ENCODE data around the gene SPTBN1. TPM values are rescaled to one million over a fixed set of nuclear protein-coding genes. Genes with fewer than 3 reads are reported as not detected.

SPTBN1 gene
- total and polyA plus RNA-seq, 7 experiments from 2014 or later, result 43.3 to 207 (median 171) TPM

- ATAC-seq (peak; percentile 53), DNase-seq (peak in 3 of 9 donors; percentile 51 to 63 (median 55))
- Mint-ChIP-seq H3K4me3 (peak overlapping the region; percentile 31 to 93 (median 81)), H3K27ac (peak overlapping the region in 8 of 9 donors; percentile 87 to 98 (median 96)), H3K36me3 (peaks cover 0 to 18% (median 0%) of the 10 kb centered on the region in 5 donors), H3K27me3 (no peaks in the 10 kb centered on the region), H3K4me1 (peaks cover 77 to 100% (median 97%) of the 10 kb centered on the region in 7 donors), H3K9me3 (no peaks in the 10 kb centered on the region)
- H3K27ac ChIP-seq (ENCODE audit: low read depth, low read length), result peak overlapping the region; percentile 70
- peaks cover 82 to 95% of the 10 kb centered on the region in 2 donors for H3K4me1 ChIP-seq (ENCODE audit: control insufficient read depth in 2 of 2, insufficient read depth in 2 of 2, low read length in 2 of 2)
- H3K36me3 ChIP-seq (ENCODE audit: control insufficient read depth in 2 of 3, insufficient read depth in 3 of 3, low read length in 3 of 3), result no peaks in the 10 kb centered on the region
- H3K9me3 ChIP-seq (ENCODE audit: control insufficient read depth in 2 of 3, low read length in 3 of 3), result no peaks in the 10 kb centered on the region
- H3K27me3 ChIP-seq (ENCODE audit: control insufficient read depth in 2 of 2, insufficient read depth in 2 of 2, low read length in 2 of 2), result no peaks in the 10 kb centered on the region
- ChIA-PET CTCF (interaction anchor here (1.2 to 2.4 kb wide), 4 partner anchors 10 to 27 kb away, joined by 3 to 11 read pairs (median 4); no protein-coding TSS in a partner anchor), POLR2A (interaction anchor here (0.8 to 4.2 kb wide), 9 partner anchors 10 to 69 kb away, joined by 3 to 33 read pairs (median 9); no protein-coding TSS in a partner anchor)
- H3K4me3 ChIP-seq (ENCODE audit: low read length), result peak overlapping the region; percentile 13
- intact Hi-C loops (cut with micrococcal nuclease), result loop anchor here in 1 of 2 donors (1.0 to 10.0 kb wide), 3 partner anchors 20 to 646 kb away; partner anchors contain the start of genes CLHC1, RPS27A and RTN4
Measured at GRCh38 chr2:54586062-54586461, 129.9 kb downstream of the SPTBN1 start.

GRCh38 chr2:54586494-54586893 is 130.4 kb downstream of the SPTBN1 start:
- H3K9me3 ChIP-seq (ENCODE audit: control insufficient read depth in 2 of 3, low read length in 3 of 3), result no peaks in the 10 kb centered on the region
- Mint-ChIP-seq H3K27ac (peak overlapping the region; percentile 63 to 98 (median 96)), H3K4me1 (peaks cover 77 to 100% (median 97%) of the 10 kb centered on the region in 7 donors), H3K9me3 (peaks cover 0 to under 1% (median 0%) of the 10 kb centered on the region in 11 donors), H3K4me3 (peak overlapping the region in 9 of 10 donors; percentile 39 to 93 (median 68)), H3K27me3 (no peaks in the 10 kb centered on the region), H3K36me3 (peaks cover 0 to 18% (median 0%) of the 10 kb centered on the region in 5 donors)
- H3K27ac ChIP-seq (ENCODE audit: low read depth, low read length), result peak overlapping the region; percentile 70
- ChIA-PET POLR2A (interaction anchor here (0.8 to 4.2 kb wide), 8 partner anchors 9 to 68 kb away, joined by 3 to 33 read pairs (median 10); no protein-coding TSS in a partner anchor), CTCF (interaction anchor here (1.2 to 2.4 kb wide), 4 partner anchors 9 to 27 kb away, joined by 3 to 11 read pairs (median 4); no protein-coding TSS in a partner anchor)
- no peak overlapping the region for H3K4me3 ChIP-seq (ENCODE audit: low read length)
- H3K4me1 ChIP-seq (ENCODE audit: control insufficient read depth in 2 of 2, insufficient read depth in 2 of 2, low read length in 2 of 2), result peaks cover 82 to 95% of the 10 kb centered on the region in 2 donors
- ATAC-seq (no peak), DNase-seq (no peak)
- no peaks in the 10 kb centered on the region for H3K27me3 ChIP-seq (ENCODE audit: control insufficient read depth in 2 of 2, insufficient read depth in 2 of 2, low read length in 2 of 2)
- H3K36me3 ChIP-seq (ENCODE audit: control insufficient read depth in 2 of 3, insufficient read depth in 3 of 3, low read length in 3 of 3), result no peaks in the 10 kb centered on the region
- intact Hi-C loops (cut with micrococcal nuclease), result loop anchor here in 1 of 2 donors (1.0 to 10.0 kb wide), 3 partner anchors 20 to 646 kb away; partner anchors contain the start of genes CLHC1, RPS27A and RTN4

GRCh38 chr2:54587171-54588016 is 131.3 kb downstream of the SPTBN1 start:
- Histone ChIP-seq H3K36me3 (ENCODE audit: control insufficient read depth in 2 of 3, insufficient read depth in 3 of 3, low read length in 3 of 3) (no peaks in the 10 kb centered on the region), H3K4me3 (ENCODE audit: low read length) (no peak overlapping the region), H3K27me3 (ENCODE audit: control insufficient read depth in 2 of 2, insufficient read depth in 2 of 2, low read length in 2 of 2) (no peaks in the 10 kb centered on the region), H3K27ac (ENCODE audit: low read depth, low read length) (peak overlapping the region; percentile 70), H3K9me3 (ENCODE audit: control insufficient read depth in 2 of 3, low read length in 3 of 3) (no peaks in the 10 kb centered on the region), H3K4me1 (ENCODE audit: control insufficient read depth in 2 of 2, insufficient read depth in 2 of 2, low read length in 2 of 2) (peaks cover 76 to 93% of the 10 kb centered on the region in 2 donors)
- peaks cover 0 to 13% (median 0%) of the 10 kb centered on the region in 5 donors for H3K36me3 Mint-ChIP-seq
- ChIA-PET POLR2A (interaction anchor here (0.6 to 4.2 kb wide), 7 partner anchors 8 to 29 kb away, joined by 3 to 33 read pairs (median 11); no protein-coding TSS in a partner anchor), CTCF (interaction anchor here (1.2 to 1.8 kb wide), 3 partner anchors 8 to 13 kb away, joined by 3 to 5 read pairs (median 3); no protein-coding TSS in a partner anchor)
- peak overlapping the region; percentile 12 to 98 (median 96) for H3K27ac Mint-ChIP-seq
- ATAC-seq (no peak), DNase-seq (no peak)
- H3K9me3 Mint-ChIP-seq, result peaks cover 0 to 1% (median 0%) of the 10 kb centered on the region in 11 donors
- intact Hi-C loops (cut with micrococcal nuclease), result loop anchor here (1.0 to 10.0 kb wide), 3 partner anchors 7 to 645 kb away; partner anchors contain the start of genes CLHC1 (in 1 of the 2), RPS27A (in 1 of the 2) and RTN4 (in 1 of the 2)
- no peaks in the 10 kb centered on the region for H3K27me3 Mint-ChIP-seq
- peak overlapping the region; percentile 46 to 93 (median 72) for H3K4me3 Mint-ChIP-seq
- peaks cover 72 to 100% (median 97%) of the 10 kb centered on the region in 7 donors for H3K4me1 Mint-ChIP-seq

GRCh38 chr2:54588244-54588899 is 132.2 kb downstream of the SPTBN1 start:
- Histone ChIP-seq H3K9me3 (ENCODE audit: control insufficient read depth in 2 of 3, low read length in 3 of 3) (no peaks in the 10 kb centered on the region), H3K4me1 (ENCODE audit: control insufficient read depth in 2 of 2, insufficient read depth in 2 of 2, low read length in 2 of 2) (peaks cover 69 to 93% of the 10 kb centered on the region in 2 donors), H3K36me3 (ENCODE audit: control insufficient read depth in 2 of 3, insufficient read depth in 3 of 3, low read length in 3 of 3) (no peaks in the 10 kb centered on the region), H3K27me3 (ENCODE audit: control insufficient read depth in 2 of 2, insufficient read depth in 2 of 2, low read length in 2 of 2) (no peaks in the 10 kb centered on the region), H3K27ac (ENCODE audit: low read depth, low read length) (peak overlapping the region; percentile 70), H3K4me3 (ENCODE audit: low read length) (peak overlapping the region; percentile 27)
- ChIA-PET CTCF (interaction anchor here (0.6 to 1.2 kb wide), 2 partner anchors 14 to 453 kb away, joined by 5 read pairs; no protein-coding TSS in a partner anchor), POLR2A (interaction anchor here (0.6 to 12.0 kb wide), 10 partner anchors 9 to 30 kb away, joined by 3 to 223 read pairs (median 22); no protein-coding TSS in a partner anchor)
- ATAC-seq, result no peak
- peaks cover 0 to 13% (median under 1%) of the 10 kb centered on the region in 5 donors for H3K36me3 Mint-ChIP-seq
- peak overlapping the region; percentile 82 to 98 (median 96) for H3K27ac Mint-ChIP-seq
- H3K4me3 Mint-ChIP-seq, result peak overlapping the region; percentile 51 to 93 (median 73)
- no peak for DNase-seq
- H3K4me1 Mint-ChIP-seq, result peaks cover 67 to 100% (median 97%) of the 10 kb centered on the region in 7 donors
- peaks cover 0 to 1% (median 0%) of the 10 kb centered on the region in 11 donors for H3K9me3 Mint-ChIP-seq
- intact Hi-C loops (cut with micrococcal nuclease), result loop anchor here (1.0 to 10.0 kb wide), 3 partner anchors 8 to 644 kb away; partner anchors contain the start of genes CLHC1 (in 1 of the 2), RPS27A (in 1 of the 2) and RTN4 (in 1 of the 2)
- no peaks in the 10 kb centered on the region for H3K27me3 Mint-ChIP-seq

- peak overlapping the region; percentile 70 for H3K27ac ChIP-seq (ENCODE audit: low read depth, low read length)
- peak overlapping the region; percentile 56 to 93 (median 82) for H3K4me3 Mint-ChIP-seq
- H3K27me3 Mint-ChIP-seq, result no peaks in the 10 kb centered on the region
- H3K27ac Mint-ChIP-seq, result peak overlapping the region; percentile 82 to 98 (median 96)
- intact Hi-C loops (cut with micrococcal nuclease), result loop anchor here (1.0 to 10.0 kb wide), 8 partner anchors 9 to 643 kb away; partner anchors contain the start of genes CLHC1 (in 1 of the 2), RPS27A (in 1 of the 2) and RTN4 (in 1 of the 2)
- CTCF ChIA-PET, result interaction anchor here (0.6 to 1.5 kb wide), 4 partner anchors 14 to 452 kb away, joined by 3 to 5 read pairs (median 4); no protein-coding TSS in a partner anchor
- DNase-seq (no peak), ATAC-seq (no peak)
- peaks cover 69 to 92% of the 10 kb centered on the region in 2 donors for H3K4me1 ChIP-seq (ENCODE audit: control insufficient read depth in 2 of 2, insufficient read depth in 2 of 2, low read length in 2 of 2)
- POLR2A ChIA-PET, result interaction anchor here (0.5 to 12.0 kb wide), 11 partner anchors 8 to 477 kb away, joined by 3 to 223 read pairs (median 5); partner anchors contain the start of gene EML6
- peak overlapping the region; percentile 34 for H3K4me3 ChIP-seq (ENCODE audit: low read length)
- H3K36me3 Mint-ChIP-seq, result peaks cover 0 to 15% (median 4%) of the 10 kb centered on the region in 5 donors
- H3K9me3 ChIP-seq (ENCODE audit: control insufficient read depth in 2 of 3, low read length in 3 of 3), result no peaks in the 10 kb centered on the region
- H3K9me3 Mint-ChIP-seq, result peaks cover 0 to 1% (median 0%) of the 10 kb centered on the region in 11 donors
- H3K36me3 ChIP-seq (ENCODE audit: control insufficient read depth in 2 of 3, insufficient read depth in 3 of 3, low read length in 3 of 3), result no peaks in the 10 kb centered on the region
- H3K27me3 ChIP-seq (ENCODE audit: control insufficient read depth in 2 of 2, insufficient read depth in 2 of 2, low read length in 2 of 2), result no peaks in the 10 kb centered on the region
- H3K4me1 Mint-ChIP-seq, result peaks cover 64 to 100% (median 95%) of the 10 kb centered on the region in 7 donors
Measured at GRCh38 chr2:54589038-54589339, 132.9 kb downstream of the SPTBN1 start.

All from naive thymus-derived CD4-positive, alpha-beta T cell (primary cell).